GM19395 (cell line): Measurements from ENCODE around the gene PDPR.
"Not testable (repeated sequence)": the region's sequence is repeated elsewhere in the genome, so short reads cannot be mapped to it uniquely, and the experiment has no call there.

Experiments used
- ATAC-seq: cut with Tn5 transposase; IDR thresholded peaks from one replicate; pipeline ENCODE4 v1.9.1; 2021; ENCODE audit warnings: mild to moderate bottlenecking, moderate library complexity; ENCODE audit not compliant: unreplicated experiment

The PDPR gene

GRCh38 chr16:70160821-70161220 lies 46.7 kb downstream of the PDPR start:
- ATAC-seq, result no peak

GRCh38 chr16:70161350-70161749 lies 47.2 kb downstream of the PDPR start:
- ATAC-seq, result no peak

GRCh38 chr16:70162041-70162451 lies 47.9 kb downstream of the PDPR start:
- no peak for ATAC-seq

GRCh38 chr16:70163596-70163995 lies 49.5 kb downstream of the PDPR start:
- ATAC-seq, result no peak

GRCh38 chr16:70166688-70167087 lies 52.6 kb downstream of the PDPR start:
- not testable (repeated sequence) for ATAC-seq

GRCh38 chr16:70173212-70173837 lies 59.2 kb downstream of the PDPR start, which contains the start of gene CLEC18C:
Gene CLEC18C, plus strand, starts transcription at chr16:70173787. Its CDS starts 492 bp downstream, at chr16:70174279.
- ATAC-seq, result not testable (repeated sequence)

- ATAC-seq, result not testable (repeated sequence)
Observed at GRCh38 chr16:70173916-70174315, 59.8 kb downstream of the PDPR start.

GRCh38 chr16:70174387-70174932 lies 60.3 kb downstream of the PDPR start:
- not testable (repeated sequence) for ATAC-seq

- ATAC-seq, result not testable (repeated sequence)
Observed at GRCh38 chr16:70187858-70188607, 73.9 kb downstream of the PDPR start.

GRCh38 chr16:70188608-70188915 lies 74.4 kb downstream of the PDPR start:
- ATAC-seq, result not testable (repeated sequence)

- ATAC-seq, result not testable (repeated sequence)
Observed at GRCh38 chr16:70190574-70190973, 76.4 kb downstream of the PDPR start.

- not testable (repeated sequence) for ATAC-seq
Observed at GRCh38 chr16:70196683-70197300, 82.7 kb downstream of the PDPR start.

GRCh38 chr16:70197611-70198010 lies 83.5 kb downstream of the PDPR start:
- ATAC-seq, result not testable (repeated sequence)

GRCh38 chr16:70198230-70198629 lies 84.1 kb downstream of the PDPR start:
- ATAC-seq, result not testable (repeated sequence)

- not testable (repeated sequence) for ATAC-seq
Observed at GRCh38 chr16:70198666-70199065, 84.5 kb downstream of the PDPR start.

- ATAC-seq, result not testable (repeated sequence)
Observed at GRCh38 chr16:70199170-70199569, 85.0 kb downstream of the PDPR start.

- not testable (repeated sequence) for ATAC-seq
Observed at GRCh38 chr16:70200063-70200462, 85.9 kb downstream of the PDPR start.

- not testable (repeated sequence) for ATAC-seq
Observed at GRCh38 chr16:70203508-70203907, 89.4 kb downstream of the PDPR start.

GRCh38 chr16:70204010-70204409 lies 89.9 kb downstream of the PDPR start:
- ATAC-seq, result not testable (repeated sequence)

- ATAC-seq, result not testable (repeated sequence)
Observed at GRCh38 chr16:70204668-70205405, 90.7 kb downstream of the PDPR start.

- ATAC-seq, result not testable (repeated sequence)
Observed at GRCh38 chr16:70206382-70206781, 92.2 kb downstream of the PDPR start.
